H1 (cell line): ENCODE results near the gene UBXN4. TPM values are rescaled to one million over a fixed set of nuclear protein-coding genes. Genes with fewer than 3 reads are reported as not detected.

Experiments used
- CTCF ChIA-PET: fragments of 300-600 bp; sonication (Branson Sonifier 250); formaldehyde crosslinking; loops from one replicate; lab custom pipeline; 2021; ENCODE audit not compliant: partially characterized antibody; lab: Charles Lee
- POLR2A ChIA-PET: fragments of 300-600 bp; sonication (Branson Sonifier 250); formaldehyde crosslinking; loops from one replicate; lab custom pipeline; 2021; ENCODE audit warnings: inconsistent platforms; ENCODE audit not compliant: partially characterized antibody; lab: Charles Lee
- DNase-seq, 2 experiments: peaks; one replicate each; pipeline versions ENCODE4 v3.0.0 to v3.0.0-alpha.2; 2010 to 2022; ENCODE audit warnings: low spot score in 2 of 2, low read depth in 1 of 2, mixed read lengths in 1 of 2
- FAIRE-seq: peaks from 2 replicates; lab custom pipeline; 2011; peaks lifted over from hg19 to GRCh38; lab: Jason Lieb, UNC
- H2AFZ ChIP-seq: 2 replicates; pipeline ENCODE4 v1.8.1; 2012; ENCODE audit warnings: low read length, inconsistent platforms
- H2AK5ac ChIP-seq: 2 replicates; pipeline ENCODE4 v1.6.1; 2013; ENCODE audit warnings: low read depth, low read length
- H2BK120ac ChIP-seq: replicated peaks from 2 replicates; pipeline ENCODE3; 2013; ENCODE audit warnings: low read depth, low read length, inconsistent platforms
- H2BK12ac ChIP-seq: 2 replicates; pipeline ENCODE4 v1.6.1; 2013; ENCODE audit warnings: low read depth, low read length
- H2BK15ac ChIP-seq: 2 replicates; pipeline ENCODE4 v1.6.1; 2013; ENCODE audit warnings: low read length
- H2BK20ac ChIP-seq: 2 replicates; pipeline ENCODE4 v1.6.1; 2013; ENCODE audit warnings: low read length
- H2BK5ac ChIP-seq: 2 replicates; pipeline ENCODE4 v1.6.1; 2013; ENCODE audit warnings: low read depth, low read length
- H3K14ac ChIP-seq: 2 replicates; pipeline ENCODE4 v1.6.1; 2013; ENCODE audit warnings: inconsistent platforms; ENCODE audit not compliant: insufficient read length
- H3K18ac ChIP-seq: 2 replicates; pipeline ENCODE4 v1.6.1; 2013; ENCODE audit warnings: low read length; ENCODE audit errors: extremely low read depth
- H3K23ac ChIP-seq: 2 replicates; pipeline ENCODE4 v1.6.1; 2013; ENCODE audit warnings: inconsistent platforms; ENCODE audit not compliant: insufficient read length
- H3K23me2 ChIP-seq: 2 replicates; pipeline ENCODE4 v1.6.1; 2013; ENCODE audit warnings: low read depth, low read length
- H3K27ac ChIP-seq: 2 replicates; pipeline ENCODE4 v1.6.1; 2011; ENCODE audit warnings: low read depth, low read length, inconsistent platforms
- H3K27me3 ChIP-seq, 4 experiments: replicated peaks in 1 of 4; 1 replicate in 1 of 4; 2 replicates in 3 of 4; pipeline versions ENCODE4 v1.6.1 to v1.8.1; 2011 to 2013; ENCODE audit warnings: low read length in 3 of 4, mild to moderate bottlenecking in 3 of 4, inconsistent platforms in 2 of 4, mixed read lengths in 2 of 4, moderate library complexity in 1 of 4; ENCODE audit not compliant: control insufficient read depth in 3 of 4, insufficient read depth in 3 of 4; ENCODE audit errors: extremely low read depth in 1 of 4
- H3K36me3 ChIP-seq, 4 experiments: 2 replicates each; pipeline versions ENCODE4 v1.6.1 to v1.8.1; 2011 to 2013; ENCODE audit warnings: mild to moderate bottlenecking in 4 of 4, low read length in 3 of 4, moderate library complexity in 2 of 4, control low read depth in 1 of 4, inconsistent platforms in 1 of 4; ENCODE audit not compliant: insufficient read depth in 4 of 4, control insufficient read depth in 2 of 4
- H3K4ac ChIP-seq: replicated peaks from 2 replicates; pipeline ENCODE3; 2013; ENCODE audit warnings: low read length, low read depth, mixed read lengths, inconsistent platforms; ENCODE audit not compliant: insufficient read length
- H3K4me1 ChIP-seq, 4 experiments: replicated peaks in 1 of 4; 1 replicate in 1 of 4; 2 replicates in 3 of 4; pipeline versions ENCODE4 v1.6.1 to v1.8.1; 2011 to 2013; ENCODE audit warnings: low read length in 3 of 4, inconsistent platforms in 2 of 4, mixed read lengths in 1 of 4; ENCODE audit not compliant: insufficient read depth in 4 of 4, control insufficient read depth in 3 of 4
- H3K4me2 ChIP-seq, 2 experiments: 2 replicates each; pipeline versions ENCODE4 v1.6.1 to v1.8.1; 2011 to 2013; ENCODE audit warnings: low read depth in 2 of 2, low read length in 2 of 2, control low read depth in 1 of 2, inconsistent platforms in 1 of 2, mild to moderate bottlenecking in 1 of 2; ENCODE audit not compliant: insufficient read depth in 1 of 2
- H3K4me3 ChIP-seq, 4 experiments: fragments of 200-600, 300-600 bp in 1 of 4; sonication (generic), shearing (Covaris generic), sonication (Bioruptor Twin) in 1 of 4; 2 replicates each; pipeline versions ENCODE4 v1.5.1 to v1.8.1; 2011 to 2016; ENCODE audit warnings: low read length in 4 of 4, low read depth in 3 of 4, control low read depth in 2 of 4, inconsistent platforms in 2 of 4, mild to moderate bottlenecking in 2 of 4, mixed read lengths in 1 of 4, moderate library complexity in 1 of 4; ENCODE audit not compliant: insufficient read depth in 2 of 4; ENCODE audit errors: extremely low read depth in 1 of 4
- H3K56ac ChIP-seq: replicated peaks from 2 replicates; pipeline ENCODE3; 2013; ENCODE audit warnings: low read depth, mild to moderate bottlenecking, mixed read lengths, low read length, inconsistent platforms; ENCODE audit not compliant: insufficient read length
- H3K79me1 ChIP-seq: 2 replicates; pipeline ENCODE4 v1.6.1; 2013; ENCODE audit warnings: low read depth, low read length, control low read depth
- H3K79me2 ChIP-seq, 2 experiments: 2 replicates each; pipeline versions ENCODE4 v1.6.1 to v1.8.1; 2012 to 2013; ENCODE audit warnings: low read length in 2 of 2, mild to moderate bottlenecking in 2 of 2, inconsistent platforms in 1 of 2; ENCODE audit not compliant: insufficient read depth in 2 of 2, control insufficient read depth in 1 of 2
- H3K9ac ChIP-seq, 4 experiments: replicated peaks in 1 of 4; 1 replicate in 1 of 4; 2 replicates in 3 of 4; pipeline versions ENCODE4 v1.6.1 to v1.8.1; 2011 to 2013; ENCODE audit warnings: low read depth in 3 of 4, low read length in 3 of 4, control low read depth in 2 of 4, mild to moderate bottlenecking in 2 of 4, moderate library complexity in 2 of 4, inconsistent platforms in 1 of 4; ENCODE audit errors: extremely low read depth in 1 of 4
- H3K9me3 ChIP-seq, 2 experiments: 2 replicates each; pipeline versions ENCODE4 v1.6.1 to v1.8.1; 2012 to 2013; ENCODE audit warnings: mild to moderate bottlenecking in 2 of 2, moderate library complexity in 2 of 2, control low read depth in 1 of 2, inconsistent platforms in 1 of 2, low read depth in 1 of 2, low read length in 1 of 2, mixed read lengths in 1 of 2; ENCODE audit not compliant: insufficient read depth in 2 of 2
- H4K20me1 ChIP-seq, 2 experiments: replicated peaks in 1 of 2; 2 replicates each; pipeline versions ENCODE3 to v1.8.1; 2011 to 2013; ENCODE audit warnings: inconsistent platforms in 2 of 2, low read length in 2 of 2, mild to moderate bottlenecking in 1 of 2; ENCODE audit not compliant: insufficient read depth in 2 of 2, control insufficient read depth in 1 of 2
- H4K5ac ChIP-seq: 2 replicates; pipeline ENCODE4 v1.6.1; 2013; ENCODE audit warnings: low read length, low read depth, mixed read lengths, inconsistent platforms; ENCODE audit not compliant: insufficient read length
- H4K8ac ChIP-seq: 2 replicates; pipeline ENCODE4 v1.8.0; 2013; ENCODE audit warnings: mild to moderate bottlenecking, moderate library complexity, low read length, inconsistent platforms; ENCODE audit not compliant: insufficient read depth; ENCODE audit errors: extremely low read depth
- H4K91ac ChIP-seq: replicated peaks from 2 replicates; pipeline ENCODE3; 2013; ENCODE audit warnings: low read length, mixed read lengths, inconsistent platforms; ENCODE audit not compliant: insufficient read length
- CHD1 ChIP-seq: IDR thresholded peaks from 2 replicates; pipeline ENCODE4 v1.6.1; 2012; ENCODE audit warnings: low read depth, low read length, improper control_type of control experiment
- EZH2 ChIP-seq: fragments of 200-600 bp; sonication (generic); IDR thresholded peaks from 2 replicates; pipeline ENCODE4 v1.7.1; 2012; ENCODE audit warnings: low read depth, mild to moderate bottlenecking, moderate library complexity, low read length, inconsistent platforms; ENCODE audit not compliant: severe bottlenecking
- TAF1 ChIP-seq: IDR thresholded peaks from 2 replicates; pipeline ENCODE4 v1.6.1; 2011; ENCODE audit warnings: mild to moderate bottlenecking, low read depth, low read length
- TCF12 ChIP-seq: IDR thresholded peaks from 2 replicates; pipeline ENCODE4 v1.6.1; 2011; ENCODE audit warnings: low read depth, mild to moderate bottlenecking, low read length
- WGBS, 2 experiments: shearing (Covaris generic) in 1 of 2; methylation state at CpG; one replicate each; pipeline versions ENCODE4 v1.1.6 to v1.1.7; 2013 to 2015; ENCODE audit warnings: low lambda C conversion rate in 2 of 2, mixed read lengths in 2 of 2, inconsistent platforms in 1 of 2, low coverage in 1 of 2, missing lambda C conversion rate in 1 of 2; ENCODE audit not compliant: insufficient replicate concordance in 2 of 2, insufficient coverage in 1 of 2, insufficient read length in 1 of 2; ENCODE audit errors: extremely low coverage in 1 of 2, missing lambda C conversion rate in 1 of 2; 5-methylcytosine and 5-hydroxymethylcytosine counted together
- polyA plus RNA-seq, 7 experiments: library from polyadenylated mRNA; depleted of rRNA in 3 of 7; stranded (reverse) in 5 of 7; unstranded in 2 of 7; fragments of >200 nt in 5 of 7; fragments of 200-250 nt in 2 of 7; gene quantifications; 1 replicate in 5 of 7; 2 replicates in 1 of 7; 4 replicates in 1 of 7; pipeline versions ENCODE4 v1.2.1 to v1.2.3, GENCODE V29; 2011 to 2013; ENCODE audit warnings: missing spikeins in 2 of 7, mixed read lengths in 2 of 7
- total RNA-seq: library from RNA; stranded (reverse); fragmentation: NEBNext Ultra II Directional; extraction: Animal tissue kit (Norgen Biotek cat#: 25700); gene quantifications from 2 replicates; pipeline ENCODE4 v1.2.1, GENCODE V29; 2021

UBXN4 gene
- total and polyA plus RNA-seq, 2 of the 8 experiments (the other 6 are each of a cell fraction or from before 2014, with no cell fraction given) = 20.1 to 64.2 TPM

DNA sequence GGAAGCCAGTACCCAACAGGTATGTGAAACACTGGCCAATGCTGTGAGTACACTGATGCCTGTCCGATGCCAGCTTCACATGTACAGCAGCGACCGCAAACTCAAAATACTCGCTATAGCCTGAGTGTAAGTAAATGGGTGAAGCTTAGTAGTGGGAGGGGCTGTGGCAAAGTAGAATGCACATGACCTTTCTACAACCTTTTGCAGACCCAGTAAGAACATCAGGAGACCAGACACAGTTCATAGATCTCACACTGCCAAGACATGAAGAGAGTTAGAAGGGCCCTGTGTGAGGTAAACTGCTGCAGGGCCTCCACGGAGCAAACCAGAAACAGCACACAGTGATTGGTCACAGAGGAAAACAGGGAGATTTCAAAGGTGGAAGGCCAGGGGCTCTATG, 9.1 kb upstream of the UBXN4 start:
- ChIA-PET CTCF (interaction anchor here (0.7 kb wide), 1 partner anchor 8 kb away, joined by 4 read pairs; the partner anchor contains the start of gene UBXN4), POLR2A (no interaction called here)
- H2AK5ac ChIP-seq = no peak overlapping the region
- no peak for FAIRE-seq
- H4K5ac ChIP-seq = no peak overlapping the region
- no peak overlapping the region for H3K4me3 ChIP-seq
- no peaks in the 10 kb centered on the region; a peak in 1 of 4 replicates for H3K9me3 ChIP-seq
- no peaks in the 10 kb centered on the region for H3K27me3 ChIP-seq
- H3K79me1 ChIP-seq = no peaks in the 10 kb centered on the region
- 94% methylated on average over 5 of the region's 5 CpGs; no CpG with 5 or more reads in 1 of the 2 experiments for WGBS, 2 experiments
- no peak overlapping the region for H3K9ac ChIP-seq
- H2AFZ ChIP-seq = peak overlapping the region; percentile 72
- no peak overlapping the region for H3K4ac ChIP-seq
- H3K36me3 ChIP-seq = no peaks in the 10 kb centered on the region
- no peak overlapping the region for H2BK120ac ChIP-seq
- no peak overlapping the region for H2BK20ac ChIP-seq
- H3K79me2 ChIP-seq = no peaks in the 10 kb centered on the region
- H3K14ac ChIP-seq = no peak overlapping the region
- H3K4me1 ChIP-seq = no peaks in the 10 kb centered on the region
- H3K56ac ChIP-seq = no peak overlapping the region
- H3K27ac ChIP-seq = no peak overlapping the region
- no peak overlapping the region for H3K23ac ChIP-seq
- no peak overlapping the region for H3K4me2 ChIP-seq
- H2BK5ac ChIP-seq = no peak overlapping the region
- no peaks in the 10 kb centered on the region for H4K20me1 ChIP-seq
- no peak for TF ChIP-seq TCF12
- TF ChIP-seq EZH2 = no peak
- TF ChIP-seq CHD1 = no peak
- TF ChIP-seq TAF1 = no peak
- no peak overlapping the region for H2BK15ac ChIP-seq
- DNase-seq = no peak
- no peak overlapping the region for H3K18ac ChIP-seq
- H4K8ac ChIP-seq = no peak overlapping the region
- no peak overlapping the region for H4K91ac ChIP-seq
- H3K23me2 ChIP-seq = no peaks in the 10 kb centered on the region
- H2BK12ac ChIP-seq = no peak overlapping the region
